IPS-NIHi7 (cell line): Measurements from ENCODE around the gene TRIP4.
"Not testable (repeated sequence)": the region's sequence is repeated elsewhere in the genome, so short reads cannot be mapped to it uniquely, and the experiment has no call there.

Source experiments
- DNase-seq: peaks from one replicate; pipeline ENCODE4 v3.0.0; 2012; ENCODE audit warnings: mixed read lengths; ENCODE audit errors: extremely low spot score

TRIP4 gene

DNA sequence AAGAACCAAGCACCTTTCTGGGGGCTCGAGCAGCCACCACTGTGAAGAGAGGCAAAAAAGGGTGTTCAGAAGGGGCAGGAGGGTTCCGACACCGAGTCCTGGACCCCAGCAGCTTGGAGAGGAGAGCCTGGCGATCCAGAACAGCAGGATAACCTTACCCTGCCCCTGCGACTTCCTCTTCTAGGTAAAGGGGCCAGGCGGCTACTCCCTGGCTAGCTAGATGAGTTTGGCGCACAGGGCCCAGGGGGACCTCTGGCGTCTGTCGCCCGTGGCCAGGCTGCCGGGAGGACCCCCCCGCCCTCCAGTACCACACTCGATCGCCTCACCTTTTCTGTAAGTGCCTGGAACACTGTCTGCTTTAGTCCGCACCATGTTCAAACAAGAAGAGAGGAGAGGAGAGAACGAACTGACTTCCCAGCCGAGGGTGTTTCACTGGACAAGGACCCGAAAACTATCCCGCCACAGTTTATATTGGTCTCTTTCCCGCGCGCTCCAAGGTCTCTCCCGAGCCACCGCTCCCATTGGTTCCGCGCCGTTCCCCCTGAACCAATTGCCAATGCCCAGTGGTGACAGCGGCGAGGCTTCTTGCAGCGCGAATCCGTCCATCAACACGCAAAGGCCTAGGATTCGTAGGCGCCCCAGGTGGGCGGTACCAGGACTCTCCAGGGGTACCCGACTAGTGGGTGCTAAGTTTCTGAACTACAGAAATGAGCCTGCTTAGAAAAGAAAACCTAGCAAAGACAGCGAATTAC is 6.5 kb upstream of the TRIP4 start, which contains the start of gene PCLAF:
PCLAF (minus strand) TSS at position 442 of the 752 bp plus-strand sequence; CDS start at position 372, 70 bp downstream.
- peak; percentile 97 for DNase-seq

DNA sequence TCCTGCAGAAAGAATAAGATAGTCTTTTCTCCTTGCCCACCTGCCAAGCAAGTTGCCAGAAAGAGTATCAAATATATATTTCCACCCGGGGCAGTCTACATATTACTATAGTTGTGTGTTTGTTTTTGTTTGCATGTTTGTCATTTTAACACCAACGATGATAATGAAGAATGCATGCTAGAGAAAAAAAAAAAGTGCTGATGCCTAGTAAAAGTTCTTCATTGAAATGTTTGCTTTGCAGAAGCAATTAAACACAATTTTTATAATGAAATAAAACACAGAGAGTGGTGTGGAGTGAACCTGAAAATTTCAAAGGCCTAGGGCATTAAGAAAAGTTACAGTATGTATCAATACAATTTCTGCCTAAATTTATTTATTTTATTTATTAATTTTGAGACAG is 3.9 kb upstream of the TRIP4 start:
- DNase-seq: no peak

DNA sequence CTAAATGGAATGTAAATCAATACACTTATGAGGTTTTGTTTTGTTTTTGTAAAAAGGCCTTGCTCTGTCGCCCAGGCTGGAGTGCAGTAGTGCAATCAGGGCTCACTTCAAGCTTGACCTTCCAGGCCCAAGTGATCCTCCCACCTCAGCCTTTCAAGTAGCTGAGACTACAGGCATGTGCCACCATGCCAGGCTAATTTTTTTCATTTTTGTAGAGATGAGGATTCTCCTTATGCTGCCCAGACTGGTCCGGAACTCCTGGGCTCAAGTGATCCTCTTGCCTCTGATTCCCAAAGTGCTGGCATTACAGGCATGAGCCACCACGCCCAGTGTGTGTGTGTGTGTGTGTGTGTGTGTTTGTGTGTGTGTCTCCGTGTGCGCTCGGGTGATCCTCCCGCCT is 1.3 kb upstream of the TRIP4 start:
- no peak for DNase-seq

DNA sequence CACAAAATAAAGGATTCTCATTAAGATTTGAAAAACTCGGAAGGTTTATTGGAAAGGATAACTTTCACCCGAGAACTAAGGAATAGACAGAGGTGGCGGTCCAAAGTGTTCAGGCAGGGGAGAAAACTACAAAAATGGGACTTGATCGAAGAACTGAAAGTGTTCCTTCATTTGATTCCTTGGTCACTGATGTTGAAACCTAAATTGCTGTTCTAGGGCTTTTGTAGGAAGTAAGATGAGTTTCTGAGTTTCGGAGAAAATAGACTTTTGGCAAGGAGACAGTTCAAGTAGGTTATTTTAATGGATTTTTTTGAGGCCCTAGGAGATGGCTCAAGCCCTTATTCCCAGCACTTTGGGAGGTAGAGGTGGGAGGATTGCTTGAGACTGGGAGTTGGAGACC is 1.4 kb downstream of the TRIP4 start:
- DNase-seq: no peak

DNA sequence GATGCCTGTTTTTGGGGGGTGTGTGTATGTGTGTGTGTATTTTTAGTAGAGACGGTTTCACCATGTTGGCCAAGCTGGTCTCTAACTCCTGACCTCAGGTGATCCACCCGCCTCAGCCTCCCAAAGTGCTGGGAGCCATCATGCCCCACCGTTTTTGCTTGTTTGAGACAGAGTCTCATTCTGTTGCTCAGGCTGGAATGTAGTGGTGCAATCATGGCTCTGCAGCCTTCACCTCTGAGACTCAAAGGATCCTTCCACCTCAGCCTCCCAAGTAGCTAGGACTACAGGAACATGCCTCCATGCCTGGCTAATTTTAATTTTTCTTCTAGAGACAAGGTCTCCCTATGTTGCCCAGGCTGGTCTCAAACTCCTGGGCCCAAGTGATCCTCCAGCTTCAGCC is 4.8 kb downstream of the TRIP4 start:
- DNase-seq: not testable (repeated sequence)

DNA sequence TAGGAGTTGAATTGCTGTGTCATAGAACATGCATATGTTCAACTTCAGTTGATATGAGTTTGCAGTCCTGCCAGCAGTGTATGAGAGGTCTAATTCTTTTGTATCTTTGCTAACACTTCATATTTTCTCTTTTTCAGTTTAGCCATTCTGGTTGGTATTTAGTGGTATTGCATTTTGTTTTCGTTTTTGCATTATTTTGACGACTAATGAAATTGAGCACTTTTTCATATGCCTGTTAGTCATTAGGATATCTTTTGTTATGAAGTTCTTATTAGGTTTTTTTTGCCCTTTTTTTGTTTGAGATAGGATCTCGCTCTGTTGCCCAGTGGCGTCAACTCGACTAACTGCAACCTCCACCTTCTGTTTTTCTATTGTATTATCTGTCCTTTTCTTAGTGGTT is 9.2 kb downstream of the TRIP4 start:
- no peak for DNase-seq

DNA sequence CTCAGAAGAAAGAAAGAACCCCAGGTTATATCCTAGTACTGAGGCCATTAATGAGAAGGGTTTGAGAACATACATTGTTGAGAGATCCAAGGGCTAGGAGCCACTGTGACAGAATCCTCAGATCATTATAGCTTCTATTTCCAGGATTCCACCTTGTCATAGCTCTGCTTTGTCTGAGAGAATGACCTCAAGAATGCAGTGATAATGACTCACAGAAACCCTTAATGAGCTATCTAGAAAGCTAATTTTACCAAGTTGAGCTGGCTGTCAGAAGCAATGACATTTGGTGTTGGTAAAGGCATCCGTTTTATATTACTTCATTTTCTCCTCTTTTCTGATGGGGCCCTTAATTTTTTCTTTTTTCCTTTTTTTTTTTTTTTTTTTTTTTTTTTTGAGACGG is 10.9 kb downstream of the TRIP4 start:
- DNase-seq: no peak

DNA sequence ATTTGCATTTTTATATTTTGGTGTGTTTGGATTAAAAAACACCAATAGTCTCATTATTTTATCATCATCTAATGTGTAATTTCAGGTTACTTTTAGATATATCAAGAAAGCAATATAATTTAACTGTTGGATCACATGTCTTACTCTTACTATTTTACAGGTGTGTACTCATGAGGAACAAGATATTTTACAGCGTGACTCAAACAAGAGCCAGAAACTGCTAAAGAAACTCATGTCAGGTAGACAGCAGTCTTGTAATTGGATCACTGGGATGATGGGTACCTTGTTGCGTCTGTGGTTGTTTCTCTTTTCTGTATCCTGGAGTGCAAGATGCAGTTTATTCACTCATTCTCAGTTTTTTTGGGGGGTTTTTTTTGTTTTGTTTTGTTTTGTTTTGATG is 12.9 kb downstream of the TRIP4 start:
- DNase-seq: no peak

DNA sequence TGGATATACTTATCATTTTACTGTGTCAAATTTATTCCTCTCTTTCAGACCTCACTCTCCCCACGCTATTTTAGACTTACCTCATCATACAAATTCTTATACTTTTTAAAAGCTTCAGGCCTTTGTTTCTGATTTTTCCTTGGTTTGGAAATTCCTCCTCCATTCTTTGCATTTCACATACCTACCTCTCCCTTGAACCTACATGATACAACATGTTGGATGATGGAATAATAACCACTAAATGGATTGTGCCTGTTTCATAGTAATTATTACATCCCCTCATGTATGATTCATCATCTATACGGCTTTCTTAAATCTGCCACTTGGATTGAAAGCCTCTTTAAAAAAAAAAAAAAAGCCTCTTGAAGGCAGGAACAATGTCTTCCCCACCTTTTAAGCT is 24.6 kb downstream of the TRIP4 start:
- DNase-seq: no peak

DNA sequence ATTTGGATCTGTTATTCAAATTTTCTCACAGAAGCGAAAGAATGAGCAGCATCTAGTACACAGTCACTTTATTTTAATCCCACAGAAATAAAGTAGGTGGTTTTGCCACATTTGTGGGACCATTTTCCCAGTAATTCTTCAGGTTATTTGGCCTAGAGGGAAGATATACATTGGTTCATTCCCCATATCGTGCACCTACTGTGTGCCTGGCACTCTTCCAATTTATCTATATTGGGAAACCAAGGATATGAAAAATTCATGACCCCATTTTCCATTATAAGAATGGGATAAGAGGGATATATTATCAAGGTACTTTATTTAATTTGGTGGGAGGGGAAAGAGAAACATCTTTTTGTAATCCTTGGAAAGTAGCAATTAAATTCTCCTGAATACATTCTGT is 35.1 kb downstream of the TRIP4 start:
- DNase-seq: no peak

DNA sequence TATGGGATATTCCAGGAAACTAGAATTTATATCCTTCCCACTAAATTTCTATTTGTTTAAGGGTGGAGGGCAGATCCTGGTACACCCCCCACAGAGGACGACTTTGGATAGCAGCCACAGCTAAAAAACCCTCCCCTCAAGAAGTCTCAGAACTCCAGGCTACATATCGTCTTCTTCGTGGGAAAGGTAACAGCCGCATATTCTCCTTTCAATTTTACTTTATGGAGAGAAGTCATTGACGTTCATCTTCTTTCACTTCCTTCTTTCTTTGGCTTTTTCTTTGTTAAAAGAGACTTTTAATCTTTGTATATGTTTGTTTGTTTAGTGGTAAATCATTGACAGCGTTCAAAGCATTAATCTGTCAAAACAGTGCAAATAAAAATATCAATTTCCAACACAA is 36.3 kb downstream of the TRIP4 start:
- no peak for DNase-seq

DNA sequence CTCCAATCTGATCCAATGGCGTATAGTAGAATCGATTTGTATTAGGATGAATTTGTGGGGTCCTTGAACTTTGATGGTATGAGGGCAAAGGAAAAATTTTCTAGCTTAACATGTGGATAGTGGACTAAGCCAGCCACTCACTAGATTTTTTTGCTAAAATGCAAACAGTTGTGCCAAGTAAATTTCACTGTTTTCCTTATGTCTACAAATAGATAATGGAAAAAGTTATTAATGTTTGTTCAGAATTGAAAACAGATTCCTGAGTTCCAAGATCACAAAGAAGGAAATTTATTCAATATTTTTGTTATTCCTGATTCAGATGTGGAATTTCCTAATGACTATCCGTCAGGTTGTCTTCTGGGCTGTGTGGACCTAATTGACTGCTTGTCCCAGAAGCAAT is 37.6 kb downstream of the TRIP4 start:
- DNase-seq: no peak

DNA sequence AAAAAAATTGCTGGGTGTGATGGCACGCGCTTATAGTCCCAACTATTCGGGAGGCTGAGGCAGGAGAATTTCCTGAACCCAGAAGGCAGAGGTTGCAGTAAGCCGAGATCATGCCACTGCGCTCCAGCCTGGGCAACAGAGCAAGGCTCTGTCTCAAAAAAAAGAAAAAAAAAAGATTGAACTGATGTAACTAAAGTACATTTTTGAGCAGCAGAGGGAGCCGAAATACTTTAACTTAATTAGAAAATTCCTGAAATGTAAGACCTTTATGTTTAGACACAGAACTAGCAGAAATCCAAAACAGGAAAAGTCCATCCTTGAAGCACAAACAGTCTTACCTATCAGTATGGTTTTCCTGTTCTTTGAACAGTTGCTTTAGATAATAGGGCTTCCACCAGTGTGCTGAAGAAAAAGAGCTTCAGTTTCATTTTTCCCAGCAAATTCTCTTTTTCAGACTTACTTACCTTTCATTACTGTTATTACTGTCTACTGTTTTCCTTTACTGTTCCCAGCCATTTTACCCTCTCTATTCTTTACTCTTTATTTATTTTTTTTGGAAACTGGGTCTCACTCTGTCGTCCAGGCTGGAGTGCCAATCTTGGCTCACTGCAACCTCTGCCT is 39.3 kb downstream of the TRIP4 start:
- no peak for DNase-seq

DNA sequence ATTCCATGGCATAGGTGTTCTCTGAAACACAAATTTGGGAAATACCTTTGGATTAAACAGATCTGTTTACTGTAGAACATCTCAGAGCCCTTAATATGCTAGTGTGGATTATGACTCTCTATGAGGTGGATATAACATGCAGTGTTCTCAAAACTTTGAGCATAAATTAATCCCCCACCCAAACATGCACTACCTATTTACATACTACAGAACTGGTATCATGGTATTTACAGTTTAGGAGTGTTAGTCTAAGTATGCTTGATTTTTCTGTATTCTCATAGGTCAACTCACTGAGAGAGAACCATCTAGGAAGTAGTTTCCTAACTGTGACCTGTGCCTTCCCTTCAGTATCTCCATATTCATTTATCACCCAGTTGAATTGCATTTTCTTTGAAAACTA is 41.8 kb downstream of the TRIP4 start:
- DNase-seq: no peak

DNA sequence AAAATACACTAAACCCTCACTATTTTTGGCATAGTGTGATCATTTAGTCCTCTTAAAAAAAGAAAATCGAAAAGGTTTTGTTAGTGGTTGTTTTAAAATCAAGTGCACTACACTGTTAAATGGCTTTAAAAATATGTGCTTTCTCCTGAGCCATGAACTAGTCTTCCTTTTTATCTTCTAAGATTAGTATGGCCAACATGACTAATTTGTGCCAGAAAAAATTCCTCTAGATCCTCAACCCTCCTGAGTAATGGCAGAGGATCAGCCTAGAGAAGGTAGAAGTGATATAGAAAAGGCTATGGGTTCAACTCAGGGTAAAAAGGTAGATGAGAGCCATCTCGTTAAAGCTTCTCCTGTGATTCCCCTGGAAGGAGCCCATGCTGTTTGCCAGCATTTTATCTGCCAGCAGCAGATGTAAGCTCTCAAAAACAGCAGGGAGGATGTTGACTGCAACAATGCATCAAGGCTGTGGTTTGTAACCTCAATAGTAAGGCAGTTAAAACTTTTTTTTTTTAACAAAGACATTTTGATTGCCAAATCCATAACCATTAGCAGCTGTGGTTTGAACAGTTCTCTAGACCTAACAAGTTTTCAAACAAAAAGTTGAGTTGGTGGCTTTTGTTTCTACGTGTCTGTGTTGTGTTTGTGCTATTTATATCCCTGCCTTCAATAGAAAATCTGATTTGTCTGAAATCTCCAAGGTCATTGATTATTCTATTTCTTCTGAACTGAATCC is 42.5 kb downstream of the TRIP4 start:
- DNase-seq: peak; percentile 71

DNA sequence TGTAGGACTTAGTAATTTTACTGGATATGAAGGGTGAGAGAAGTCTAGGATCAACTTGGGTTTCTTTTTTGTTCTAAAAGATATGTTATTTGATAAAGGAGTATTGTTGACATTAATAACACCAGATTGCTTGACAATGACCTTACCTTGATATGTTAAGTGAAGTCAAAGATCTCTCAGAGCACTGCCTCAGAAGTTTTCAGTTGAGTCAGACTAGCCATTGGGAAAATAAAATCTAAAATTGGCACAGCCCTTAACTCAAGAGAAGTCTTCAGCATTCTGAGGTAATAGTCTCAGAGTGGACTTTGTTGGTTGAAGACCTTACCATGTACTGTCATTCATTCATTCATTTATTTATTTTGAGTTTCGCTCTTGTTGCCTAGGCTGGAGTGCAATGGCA is 50.3 kb downstream of the TRIP4 start:
- DNase-seq: no peak

DNA sequence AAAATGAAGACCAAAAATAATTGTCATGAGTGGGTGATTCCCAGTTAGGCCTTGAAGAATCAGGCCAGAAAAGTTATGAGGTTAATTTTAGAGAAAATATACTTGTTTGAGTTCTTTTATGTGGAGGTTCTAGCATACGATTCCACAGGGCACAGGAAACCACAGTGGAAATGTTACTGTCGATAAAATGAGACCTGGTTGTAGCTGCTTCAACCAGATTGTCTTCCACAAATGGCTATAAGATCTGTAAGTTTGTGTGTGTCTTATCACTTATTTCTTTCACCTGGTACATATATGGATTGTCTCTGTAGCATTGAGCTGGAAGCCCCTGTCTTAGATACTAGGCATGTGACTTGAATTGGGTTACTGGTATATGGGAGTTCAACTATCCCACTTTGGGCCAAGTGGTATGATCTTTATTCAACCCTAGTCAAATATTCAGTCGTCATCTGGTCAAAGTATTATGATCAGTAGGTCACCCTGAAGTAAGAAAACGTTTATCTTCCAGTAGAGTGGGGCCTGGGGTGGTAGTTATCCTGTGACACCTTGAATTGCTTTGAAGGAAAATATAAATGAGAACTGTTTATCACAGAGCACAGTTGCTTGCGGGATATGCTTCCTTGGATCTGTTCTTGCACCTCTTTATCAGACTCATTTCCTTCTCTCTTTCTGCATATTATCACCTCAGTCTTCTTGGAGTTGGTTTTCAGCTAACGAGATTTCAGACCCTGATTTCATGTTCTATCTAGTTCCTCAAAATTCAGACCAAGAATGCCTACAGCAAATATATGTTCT is 51.2 kb downstream of the TRIP4 start:
- DNase-seq: no peak

DNA sequence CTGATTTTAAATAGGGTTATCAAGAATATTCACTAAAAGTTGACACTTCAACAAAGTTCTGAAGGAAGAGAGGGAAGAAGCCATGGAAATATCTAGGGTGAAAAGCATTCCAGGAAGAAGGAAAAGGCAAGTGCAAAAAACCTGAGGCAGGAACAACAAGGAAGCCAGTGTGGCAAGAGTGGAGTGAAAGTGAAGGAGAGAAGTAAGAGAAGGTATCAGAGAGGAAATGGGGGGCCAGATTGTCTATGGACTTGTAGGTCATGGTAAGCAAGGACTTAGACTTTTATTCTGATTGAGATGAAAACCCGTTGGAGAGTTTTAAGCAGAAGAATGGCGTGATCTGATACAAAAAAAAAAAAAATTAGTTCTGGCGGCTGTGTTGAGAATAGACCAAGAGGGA is 54.2 kb downstream of the TRIP4 start:
- DNase-seq: no peak

DNA sequence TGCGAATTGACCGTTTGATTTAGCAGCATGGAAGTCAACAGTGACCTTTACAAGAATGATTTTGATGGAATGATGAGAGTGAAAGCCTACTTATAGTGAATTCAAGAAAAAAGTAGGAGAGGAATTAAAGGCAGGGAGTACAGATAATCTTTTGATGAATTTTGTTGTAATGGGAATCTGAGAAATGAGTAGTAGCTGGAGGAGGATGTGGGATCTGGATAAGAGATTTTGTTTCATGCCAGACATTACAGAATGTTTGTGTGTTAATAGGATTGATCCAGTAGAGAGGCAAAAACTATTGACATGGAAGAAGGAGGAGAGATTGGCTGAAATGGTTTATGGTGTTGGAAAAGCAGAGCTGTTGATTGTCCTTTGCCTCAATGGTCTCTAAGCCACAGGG is 55.4 kb downstream of the TRIP4 start:
- no peak for DNase-seq

DNA sequence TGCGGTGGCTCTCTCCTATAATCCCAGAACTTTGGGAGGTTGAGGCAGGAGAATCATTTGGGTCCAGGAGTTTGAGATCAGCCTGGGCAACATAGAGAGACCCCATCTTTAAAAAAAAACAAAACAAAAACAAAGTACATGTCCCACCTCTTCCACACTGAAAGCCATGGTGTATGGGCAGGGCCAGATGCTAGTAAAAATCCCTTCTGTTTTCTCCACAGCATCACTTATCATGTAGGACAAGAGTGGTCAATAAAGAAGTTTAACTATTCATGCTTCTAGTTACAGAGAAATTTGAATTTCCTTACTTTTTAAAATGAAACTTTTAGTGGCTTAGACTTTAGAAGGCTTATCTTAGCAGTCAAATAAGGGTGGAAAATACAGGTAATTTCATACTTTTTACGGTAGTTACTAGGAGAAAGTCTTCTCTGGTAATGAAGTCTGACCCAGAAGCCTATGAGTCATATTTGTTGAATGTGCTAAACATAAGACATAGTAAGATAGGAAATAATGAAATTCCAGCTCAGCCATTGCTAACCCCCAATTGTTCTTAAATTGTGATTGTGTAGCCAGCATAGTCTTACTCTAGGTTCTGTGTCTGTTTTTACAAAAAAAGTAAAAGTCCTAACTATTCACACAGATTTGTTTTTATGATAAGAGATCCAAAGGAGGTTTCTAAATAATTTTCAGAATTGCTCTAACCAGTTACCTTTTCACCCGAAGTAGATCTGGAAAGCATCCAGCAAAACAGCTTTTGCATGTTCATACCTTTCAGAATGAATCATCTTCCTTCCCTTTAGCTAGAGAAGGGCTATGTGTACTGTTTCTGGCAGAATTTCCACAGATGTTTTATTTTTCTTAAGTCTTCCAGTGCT is 56.3 kb downstream of the TRIP4 start:
- no peak for DNase-seq

DNA sequence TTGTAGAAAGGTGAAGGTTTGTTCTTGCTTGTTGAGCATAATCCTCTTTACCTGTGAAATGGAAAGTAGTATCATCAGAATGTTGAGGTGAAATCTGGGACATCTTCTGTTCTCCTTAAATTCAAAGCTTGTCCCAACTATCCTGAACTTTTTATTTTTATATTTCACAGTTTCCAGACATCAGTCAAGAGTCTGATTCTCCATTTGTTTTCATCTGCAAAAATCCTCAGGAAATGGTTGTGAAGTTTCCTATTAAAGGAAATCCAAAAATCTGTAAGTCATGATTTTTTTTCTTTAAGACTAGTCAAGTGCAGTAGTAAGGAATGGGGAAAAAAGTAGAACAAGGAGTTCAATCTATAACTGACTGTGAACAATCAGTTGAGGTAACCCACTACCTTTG is 57.2 kb downstream of the TRIP4 start:
- DNase-seq: no peak
